GM19397 (cell line): Measurements from ENCODE around the gene PREX1.
"Not testable (repeated sequence)": the region's sequence is repeated elsewhere in the genome, so short reads cannot be mapped to it uniquely, and the experiment has no call there.

ENCODE experiments used
- ATAC-seq: cut with Tn5 transposase; IDR thresholded peaks from one replicate; pipeline ENCODE4 v1.9.1; 2021; ENCODE audit warnings: mild to moderate bottlenecking, moderate library complexity; ENCODE audit not compliant: unreplicated experiment

Gene PREX1

GRCh38 chr20:48826883-48827771, 672 bp downstream of the PREX1 start:
- peak; percentile 25 for ATAC-seq

- ATAC-seq = not testable (repeated sequence)
Measured at GRCh38 chr20:48826480-48826879, 1.3 kb downstream of the PREX1 start.

- ATAC-seq = no peak
Measured at GRCh38 chr20:48826069-48826468, 1.7 kb downstream of the PREX1 start.

- ATAC-seq = no peak
Measured at GRCh38 chr20:48825566-48825920, 2.3 kb downstream of the PREX1 start.

GRCh38 chr20:48824830-48825565, 2.8 kb downstream of the PREX1 start:
- ATAC-seq = no peak

GRCh38 chr20:48823960-48824498, 3.8 kb downstream of the PREX1 start:
- no peak for ATAC-seq

GRCh38 chr20:48823476-48823875, 4.3 kb downstream of the PREX1 start:
- ATAC-seq = no peak

GRCh38 chr20:48822879-48823385, 4.9 kb downstream of the PREX1 start:
- ATAC-seq = no peak

- ATAC-seq = no peak
Measured at GRCh38 chr20:48822178-48822577, 5.6 kb downstream of the PREX1 start.

- no peak for ATAC-seq
Measured at GRCh38 chr20:48821261-48821920, 6.4 kb downstream of the PREX1 start.

- no peak for ATAC-seq
Measured at GRCh38 chr20:48820649-48820973, 7.2 kb downstream of the PREX1 start.

GRCh38 chr20:48819821-48820648, 7.8 kb downstream of the PREX1 start:
- no peak for ATAC-seq

GRCh38 chr20:48819089-48819488, 8.7 kb downstream of the PREX1 start:
- no peak for ATAC-seq

- no peak for ATAC-seq
Measured at GRCh38 chr20:48818481-48818987, 9.3 kb downstream of the PREX1 start.

GRCh38 chr20:48818031-48818370, 9.8 kb downstream of the PREX1 start:
- ATAC-seq = no peak

- no peak for ATAC-seq
Measured at GRCh38 chr20:48817367-48818030, 10.3 kb downstream of the PREX1 start.

GRCh38 chr20:48816282-48817205, 11.3 kb downstream of the PREX1 start:
- no peak for ATAC-seq

GRCh38 chr20:48815537-48815936, 12.3 kb downstream of the PREX1 start:
- ATAC-seq = no peak

- no peak for ATAC-seq
Measured at GRCh38 chr20:48814633-48815032, 13.2 kb downstream of the PREX1 start.
